HFFc6 (cell line): Measurements from ENCODE around the gene CD3E. TPM values are rescaled to one million over a fixed set of nuclear protein-coding genes. Genes with fewer than 3 reads are reported as not detected.

ENCODE experiments used
- DNase-seq: peaks from one replicate; pipeline ENCODE4 v3.0.0-alpha.2; 2018
- H3K27ac Mint-ChIP-seq: 2 replicates; pipeline ENCODE4 v1.8.0; 2020; ENCODE audit warnings: mild to moderate bottlenecking, mixed read lengths
- H3K27me3 Mint-ChIP-seq: 2 replicates; pipeline ENCODE4 v1.8.0; 2021; ENCODE audit warnings: mild to moderate bottlenecking, moderate library complexity, mixed read lengths; ENCODE audit not compliant: insufficient read depth
- H3K36me3 Mint-ChIP-seq: 2 replicates; pipeline ENCODE4 v1.8.0; 2021; ENCODE audit warnings: low read depth, mixed read lengths
- H3K4me1 Mint-ChIP-seq: 2 replicates; pipeline ENCODE4 v1.8.0; 2020; ENCODE audit warnings: low read depth, mixed read lengths
- H3K4me3 Mint-ChIP-seq: 2 replicates; pipeline ENCODE4 v1.8.0; 2020; ENCODE audit warnings: mild to moderate bottlenecking, moderate library complexity, mixed read lengths
- H3K9me3 Mint-ChIP-seq: 2 replicates; pipeline ENCODE4 v1.8.0; 2020; ENCODE audit warnings: mild to moderate bottlenecking, mixed read lengths
- CTCF ChIP-seq: fragments of 200-600 bp; sonication (generic); IDR thresholded peaks from 2 replicates; pipeline ENCODE4 v1.5.0; 2021; ENCODE audit warnings: antibody characterized with exemption, mild to moderate bottlenecking
- total RNA-seq, 6 experiments: library from RNA; stranded (reverse); fragmentation: NEBNext Ultra II Directional; extraction: Animal tissue kit (Norgen Biotek cat#: 25700); gene quantifications; 2 replicates in 1 of 6; 3 replicates in 5 of 6; pipeline ENCODE4 v1.2.3, GENCODE V29; 2021

CD3E gene
- total RNA-seq, 6 experiments from 2014 or later: not detected

- no peak overlapping the region for H3K27ac Mint-ChIP-seq
- H3K4me1 Mint-ChIP-seq: peaks cover 13% of the 10 kb centered on the region
- DNase-seq: no peak
- no peaks in the 10 kb centered on the region for H3K36me3 Mint-ChIP-seq
- H3K9me3 Mint-ChIP-seq: no peaks in the 10 kb centered on the region
- H3K27me3 Mint-ChIP-seq: peaks cover 29% of the 10 kb centered on the region
- no peak overlapping the region for H3K4me3 Mint-ChIP-seq
- no peak for TF ChIP-seq CTCF
Observed at GRCh38 chr11:118318124-118318523, 13.6 kb downstream of the CD3E start.

- Mint-ChIP-seq H3K27ac (no peak overlapping the region), H3K4me1 (peaks cover 13% of the 10 kb centered on the region), H3K27me3 (peaks cover 25% of the 10 kb centered on the region), H3K36me3 (no peaks in the 10 kb centered on the region), H3K9me3 (no peaks in the 10 kb centered on the region), H3K4me3 (no peak overlapping the region)
- TF ChIP-seq CTCF: no peak
- no peak for DNase-seq
Observed at GRCh38 chr11:118318581-118319336, 14.2 kb downstream of the CD3E start.

- no peaks in the 10 kb centered on the region for H3K36me3 Mint-ChIP-seq
- peaks cover 13% of the 10 kb centered on the region for H3K4me1 Mint-ChIP-seq
Observed at GRCh38 chr11:118319337-118319707, 14.8 kb downstream of the CD3E start.

GRCh38 chr11:118320515-118320914 is 16.0 kb downstream of the CD3E start:
- no peak for DNase-seq
- H3K36me3 Mint-ChIP-seq: no peaks in the 10 kb centered on the region
- H3K9me3 Mint-ChIP-seq: no peaks in the 10 kb centered on the region
- TF ChIP-seq CTCF: no peak
- no peak overlapping the region for H3K27ac Mint-ChIP-seq
- H3K4me3 Mint-ChIP-seq: no peak overlapping the region
- peaks cover 14% of the 10 kb centered on the region for H3K27me3 Mint-ChIP-seq
- H3K4me1 Mint-ChIP-seq: peaks cover 13% of the 10 kb centered on the region

More at GRCh38 chr11:118319337-118319707, 14.8 kb downstream of the CD3E start:
- TF ChIP-seq CTCF: no peak
- no peak overlapping the region for H3K4me3 Mint-ChIP-seq
- no peak for DNase-seq
- H3K9me3 Mint-ChIP-seq: no peaks in the 10 kb centered on the region
- H3K27ac Mint-ChIP-seq: no peak overlapping the region
- peaks cover 20% of the 10 kb centered on the region for H3K27me3 Mint-ChIP-seq

- Mint-ChIP-seq H3K36me3 (no peaks in the 10 kb centered on the region), H3K4me3 (no peak overlapping the region), H3K9me3 (no peaks in the 10 kb centered on the region), H3K27me3 (peaks cover 12% of the 10 kb centered on the region), H3K27ac (no peak overlapping the region), H3K4me1 (peaks cover 7% of the 10 kb centered on the region)
- DNase-seq: no peak
- TF ChIP-seq CTCF: no peak
Observed at GRCh38 chr11:118321386-118322082, 17.0 kb downstream of the CD3E start.
